GM12875 (cell line): ENCODE measurements around the gene LRRC42.
"Not testable (repeated sequence)": the region's sequence is repeated elsewhere in the genome, so short reads cannot be mapped to it uniquely, and the experiment has no call there.

Source experiments
- H3K4me3 ChIP-seq: one replicate; pipeline ENCODE4 v1.5.1; 2011; ENCODE audit warnings: low read depth, low read length, control low read depth
- CTCF ChIP-seq: IDR thresholded peaks from 2 replicates; pipeline ENCODE4 v1.5.1; 2011; ENCODE audit warnings: low read depth, mild to moderate bottlenecking, control low read depth, inconsistent platforms, low read length, moderate library complexity, borderline replicate concordance; ENCODE audit not compliant: insufficient read depth

The LRRC42 gene

GRCh38 chr1:53967409-53968124 lies 21.4 kb downstream of the LRRC42 start:
- TF ChIP-seq CTCF = no peak
- H3K4me3 ChIP-seq = no peak overlapping the region

DNA sequence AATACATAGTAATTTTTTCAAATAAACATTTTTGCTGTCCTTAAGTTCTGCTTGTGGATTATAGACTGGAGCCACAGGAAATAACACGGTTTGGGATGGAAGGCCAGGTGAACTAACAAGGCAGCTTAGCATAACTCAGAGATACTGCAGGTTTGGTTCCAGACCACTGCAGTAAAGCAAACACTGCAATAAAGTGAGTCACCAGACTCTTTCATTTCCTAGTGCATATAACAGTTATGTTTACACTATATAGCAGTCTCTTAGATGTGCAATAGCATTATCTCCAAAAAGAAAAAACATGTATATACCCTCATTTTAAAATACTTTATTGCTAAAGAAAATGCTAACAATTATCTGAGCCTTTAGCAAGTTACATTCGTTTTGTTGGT lies 22.0 kb downstream of the LRRC42 start:
- H3K4me3 ChIP-seq = no peak overlapping the region
- TF ChIP-seq CTCF = no peak

DNA sequence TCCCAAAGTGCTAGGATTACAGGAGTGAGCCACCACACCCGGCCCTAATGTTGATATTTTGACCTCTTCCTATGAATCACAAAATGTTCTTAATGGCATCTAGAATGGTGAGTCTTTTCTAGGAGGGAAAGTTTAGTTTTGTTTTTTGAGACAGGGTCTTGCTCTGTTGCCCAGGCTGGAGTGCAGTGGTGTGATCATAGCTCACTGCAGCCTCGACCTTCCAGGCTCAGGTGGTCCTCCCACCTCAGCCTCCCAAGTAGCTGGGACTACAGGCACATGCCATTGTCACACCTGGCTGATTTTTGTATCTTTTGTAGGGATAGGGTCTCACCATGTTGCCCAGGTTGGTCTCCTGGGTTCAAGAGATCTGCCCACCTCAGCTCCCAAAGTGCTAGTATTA lies 23.2 kb downstream of the LRRC42 start:
- H3K4me3 ChIP-seq = not testable (repeated sequence)

GRCh38 chr1:53971718-53972117 lies 25.6 kb downstream of the LRRC42 start:
- TF ChIP-seq CTCF = no peak
- no peak overlapping the region for H3K4me3 ChIP-seq

- no peak overlapping the region for H3K4me3 ChIP-seq
- TF ChIP-seq CTCF = no peak
These were observed 29.7 kb downstream of the LRRC42 start for GRCh38 chr1:53975861-53976260.

GRCh38 chr1:53979712-53980450 lies 33.7 kb downstream of the LRRC42 start:
- TF ChIP-seq CTCF = no peak
- H3K4me3 ChIP-seq = no peak overlapping the region

DNA sequence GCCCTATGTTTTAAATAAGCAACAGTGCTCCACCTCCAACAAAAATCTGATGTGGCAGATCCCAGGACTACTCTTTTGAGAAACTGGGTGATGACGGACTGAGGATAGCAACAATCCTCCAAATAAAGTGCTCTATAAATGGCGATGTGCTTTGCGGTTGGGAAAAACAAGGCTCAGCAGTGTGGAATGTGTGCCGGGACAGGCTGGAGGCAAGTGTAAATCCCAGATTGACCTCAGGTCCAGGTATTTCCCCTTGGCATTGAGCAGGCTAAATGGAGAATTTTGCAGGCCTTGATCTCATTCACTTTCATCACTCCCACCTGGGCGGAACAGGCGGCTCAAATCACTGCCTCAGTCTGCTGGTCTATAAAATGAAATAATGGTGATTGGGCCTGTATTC lies 35.1 kb downstream of the LRRC42 start:
- H3K4me3 ChIP-seq = no peak overlapping the region
- no peak for TF ChIP-seq CTCF
